ENCODE measurements around the gene NR0B2.

Gene NR0B2, protein sequence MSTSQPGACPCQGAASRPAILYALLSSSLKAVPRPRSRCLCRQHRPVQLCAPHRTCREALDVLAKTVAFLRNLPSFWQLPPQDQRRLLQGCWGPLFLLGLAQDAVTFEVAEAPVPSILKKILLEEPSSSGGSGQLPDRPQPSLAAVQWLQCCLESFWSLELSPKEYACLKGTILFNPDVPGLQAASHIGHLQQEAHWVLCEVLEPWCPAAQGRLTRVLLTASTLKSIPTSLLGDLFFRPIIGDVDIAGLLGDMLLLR

DNA sequence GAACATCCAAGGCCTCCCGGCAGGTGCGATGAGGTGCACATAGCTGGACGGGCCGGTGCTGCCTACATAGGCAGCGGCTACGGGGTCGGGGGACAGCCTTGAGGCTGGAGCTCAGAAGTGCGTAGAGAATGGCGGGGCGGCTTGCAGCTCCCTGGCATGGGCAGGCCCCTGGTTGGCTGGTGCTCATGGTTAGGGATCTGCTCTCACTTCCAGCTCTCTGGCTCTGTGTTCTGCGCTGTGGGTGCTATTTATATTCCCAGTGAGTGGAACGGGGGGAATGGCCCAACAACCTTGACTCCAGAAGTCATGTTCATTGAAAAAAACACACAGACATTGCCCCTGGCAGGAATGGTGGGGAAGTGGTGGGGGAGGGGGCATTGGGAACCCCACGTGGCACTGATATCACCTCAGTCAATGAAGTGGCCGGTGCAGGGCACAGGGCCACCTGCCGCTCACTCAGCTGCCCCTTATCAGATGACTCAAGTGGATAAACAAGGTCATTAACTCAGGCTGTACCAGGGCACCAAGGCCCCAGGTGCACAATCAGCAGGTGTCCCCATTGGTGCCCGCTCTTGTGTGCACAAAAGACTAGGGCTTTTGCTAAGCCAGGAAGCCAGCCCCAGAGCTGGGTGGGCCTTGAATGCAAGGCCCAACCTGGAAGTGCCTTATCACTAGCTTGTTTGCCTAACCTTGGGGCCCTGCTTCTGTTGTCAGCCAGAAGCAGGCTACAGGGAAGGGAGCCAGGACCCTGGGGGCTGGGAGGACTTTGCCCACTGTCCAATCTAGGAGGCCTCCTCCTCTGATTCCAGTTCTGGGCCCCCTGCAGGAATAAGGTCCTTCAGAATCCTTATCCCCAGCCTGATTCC lies at the start of gene NR0B2:
Gene NR0B2, minus strand, starts transcription at position 222 of the 866 bp plus-strand sequence. Its CDS starts 35 bp downstream, at position 187.
- H3K36me3 ChIP-seq (ENCODE audit: control insufficient read depth in 2 of 2, insufficient read depth in 2 of 2, low read length in 2 of 2), result no peaks in the 10 kb centered on the region
- H3K27ac ChIP-seq (ENCODE audit: low read depth in 2 of 2, low read length in 2 of 2), result peak within 1 kb of the TSS; percentile 88 to 95
- H3K4me1 ChIP-seq (ENCODE audit: control insufficient read depth in 2 of 2, insufficient read depth in 2 of 2, low read length in 2 of 2), result peaks cover 29 to 47% of the 10 kb centered on the region in 2 donors
- H3K4me3 ChIP-seq (ENCODE audit: low read length in 2 of 2), result peak within 1 kb of the TSS; percentile 10 to 20
- no peaks in the 10 kb centered on the region for H3K27me3 ChIP-seq (ENCODE audit: control insufficient read depth in 2 of 2, insufficient read depth in 2 of 2, low read length in 2 of 2)
- no peaks in the 10 kb centered on the region for H3K9me3 ChIP-seq (ENCODE audit: control insufficient read depth in 2 of 2, low read length in 2 of 2)
- H3K9ac ChIP-seq (ENCODE audit: low read depth in 1 of 2, low read length in 2 of 2), result peak within 1 kb of the TSS; percentile 41 to 64

DNA sequence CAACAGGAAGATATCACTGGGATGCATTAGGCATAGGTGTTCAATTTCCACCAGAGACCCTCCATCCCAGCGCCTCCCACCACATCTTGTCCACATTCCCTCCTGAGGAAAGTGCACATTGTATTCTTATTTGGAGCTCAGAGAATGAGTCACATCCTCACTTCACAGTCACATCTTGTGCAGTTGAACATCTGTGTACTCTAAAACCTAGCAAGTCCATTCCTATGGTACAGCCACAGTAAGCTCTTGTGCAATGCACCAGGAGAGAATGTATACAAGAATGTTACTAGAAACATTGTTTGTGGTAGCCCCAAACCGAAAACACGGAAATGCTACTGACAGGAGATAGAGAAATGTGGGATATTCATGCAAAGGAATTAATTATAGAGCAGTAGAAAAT lies 48.1 kb upstream of the NR0B2 start:
- Histone ChIP-seq H3K27ac (ENCODE audit: low read depth in 2 of 2, low read length in 2 of 2) (no peak overlapping the region), H3K4me1 (ENCODE audit: control insufficient read depth in 2 of 2, insufficient read depth in 2 of 2, low read length in 2 of 2) (peaks cover 10 to 15% of the 10 kb centered on the region in 2 donors), H3K4me3 (ENCODE audit: low read length in 2 of 2) (no peak overlapping the region), H3K27me3 (ENCODE audit: control insufficient read depth in 2 of 2, insufficient read depth in 2 of 2, low read length in 2 of 2) (peaks cover 10% of the 10 kb centered on the region in 2 donors), H3K9me3 (ENCODE audit: control insufficient read depth in 2 of 2, low read length in 2 of 2) (no peaks in the 10 kb centered on the region), H3K9ac (ENCODE audit: low read depth in 1 of 2, low read length in 2 of 2) (no peak overlapping the region), H3K36me3 (ENCODE audit: control insufficient read depth in 2 of 2, insufficient read depth in 2 of 2, low read length in 2 of 2) (no peaks in the 10 kb centered on the region)

DNA sequence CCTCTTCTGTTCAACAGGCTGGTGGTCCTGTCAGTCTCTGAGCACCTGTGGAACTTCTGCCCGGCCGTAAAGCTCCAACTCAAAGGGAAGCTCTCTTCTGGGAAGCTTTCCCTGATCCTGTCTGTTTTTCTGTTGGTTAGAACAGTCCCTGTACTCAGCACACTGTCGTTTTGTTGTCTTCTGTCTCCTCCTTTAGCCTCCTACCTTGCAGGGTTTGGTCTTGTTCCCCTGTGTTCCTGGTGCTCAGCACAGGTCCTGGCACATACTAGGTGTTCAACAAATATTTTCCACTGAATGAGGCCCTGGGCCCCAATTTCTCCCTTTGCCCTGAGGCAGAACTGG lies 46.8 kb upstream of the NR0B2 start:
- H3K4me3 ChIP-seq (ENCODE audit: low read length in 2 of 2), result peak overlapping the region; percentile 73 to 85

DNA sequence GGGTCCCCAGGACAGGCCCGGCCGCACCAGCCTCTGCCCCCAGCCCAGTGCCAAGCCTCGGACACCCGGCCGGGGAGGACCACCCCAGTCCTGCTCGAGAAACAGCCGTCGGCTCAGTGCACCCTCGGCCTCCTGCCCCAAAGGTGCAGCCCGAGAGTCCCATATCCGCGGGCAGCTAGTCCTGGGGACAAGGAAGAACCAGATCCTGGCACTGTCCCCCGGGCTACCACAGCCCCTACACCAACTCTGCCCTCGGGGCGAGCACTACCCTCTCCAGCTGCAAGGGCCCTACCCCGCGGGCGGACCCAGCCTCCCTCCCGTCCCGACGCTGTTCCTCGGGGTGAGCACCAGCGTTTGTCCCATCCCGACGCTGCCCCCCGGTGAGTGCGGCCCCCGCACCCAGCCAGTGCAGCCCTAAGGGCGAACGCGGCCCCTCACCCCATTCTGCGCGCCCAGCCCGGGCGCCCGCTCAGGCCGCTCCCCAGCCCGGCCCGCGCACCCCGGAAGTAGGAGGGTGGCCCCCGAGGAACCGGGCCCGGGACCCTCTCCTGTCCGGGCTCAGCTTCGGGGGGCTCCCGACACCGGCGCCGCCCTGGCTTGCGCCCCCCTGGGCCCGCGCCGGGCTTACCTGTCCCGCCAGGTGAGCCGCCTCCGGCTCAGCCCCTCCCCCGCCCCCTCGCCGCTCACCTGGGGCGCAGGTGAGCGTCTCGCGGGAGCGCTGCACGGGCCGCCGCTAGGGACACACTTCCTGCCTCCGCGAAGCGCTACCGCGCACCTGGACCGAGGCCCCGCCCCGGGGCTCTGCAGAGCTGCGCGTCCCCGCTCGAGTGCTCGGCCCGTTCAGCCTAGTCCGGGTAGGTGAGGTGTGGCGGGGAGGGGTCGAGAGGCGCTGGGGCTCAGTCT lies 46.2 kb upstream of the NR0B2 start, which contains the start of gene KDF1:
Gene KDF1, minus strand, starts transcription at position 747 of the 903 bp plus-strand sequence. CDS start 8,088 bp downstream, outside the sequence.
- peaks cover 10 to 13% of the 10 kb centered on the region in 2 donors for H3K4me1 ChIP-seq (ENCODE audit: control insufficient read depth in 2 of 2, insufficient read depth in 2 of 2, low read length in 2 of 2)
- peak within 1 kb of the TSS; percentile 70 to 84 for H3K9ac ChIP-seq (ENCODE audit: low read depth in 1 of 2, low read length in 2 of 2)
- H3K9me3 ChIP-seq (ENCODE audit: control insufficient read depth in 2 of 2, low read length in 2 of 2), result no peaks in the 10 kb centered on the region
- H3K27ac ChIP-seq (ENCODE audit: low read depth in 2 of 2, low read length in 2 of 2), result peak within 1 kb of the TSS; percentile 43 to 63
- H3K27me3 ChIP-seq (ENCODE audit: control insufficient read depth in 2 of 2, insufficient read depth in 2 of 2, low read length in 2 of 2), result peaks cover 10% of the 10 kb centered on the region in 2 donors
- H3K36me3 ChIP-seq (ENCODE audit: control insufficient read depth in 2 of 2, insufficient read depth in 2 of 2, low read length in 2 of 2), result no peaks in the 10 kb centered on the region
- peak within 1 kb of the TSS; percentile 73 to 85 for H3K4me3 ChIP-seq (ENCODE audit: low read length in 2 of 2)

More for the DNA sequence above, 46.8 kb upstream of the NR0B2 start:
- Histone ChIP-seq H3K9me3 (ENCODE audit: control insufficient read depth in 2 of 2, low read length in 2 of 2) (no peaks in the 10 kb centered on the region), H3K9ac (ENCODE audit: low read depth in 1 of 2, low read length in 2 of 2) (peak overlapping the region; percentile 32 to 84), H3K27ac (ENCODE audit: low read depth in 2 of 2, low read length in 2 of 2) (peak overlapping the region in 1 of 2 donors; percentile 59), H3K27me3 (ENCODE audit: control insufficient read depth in 2 of 2, insufficient read depth in 2 of 2, low read length in 2 of 2) (peaks cover 10% of the 10 kb centered on the region in 2 donors), H3K4me1 (ENCODE audit: control insufficient read depth in 2 of 2, insufficient read depth in 2 of 2, low read length in 2 of 2) (peaks cover 10 to 13% of the 10 kb centered on the region in 2 donors), H3K36me3 (ENCODE audit: control insufficient read depth in 2 of 2, insufficient read depth in 2 of 2, low read length in 2 of 2) (no peaks in the 10 kb centered on the region)

DNA sequence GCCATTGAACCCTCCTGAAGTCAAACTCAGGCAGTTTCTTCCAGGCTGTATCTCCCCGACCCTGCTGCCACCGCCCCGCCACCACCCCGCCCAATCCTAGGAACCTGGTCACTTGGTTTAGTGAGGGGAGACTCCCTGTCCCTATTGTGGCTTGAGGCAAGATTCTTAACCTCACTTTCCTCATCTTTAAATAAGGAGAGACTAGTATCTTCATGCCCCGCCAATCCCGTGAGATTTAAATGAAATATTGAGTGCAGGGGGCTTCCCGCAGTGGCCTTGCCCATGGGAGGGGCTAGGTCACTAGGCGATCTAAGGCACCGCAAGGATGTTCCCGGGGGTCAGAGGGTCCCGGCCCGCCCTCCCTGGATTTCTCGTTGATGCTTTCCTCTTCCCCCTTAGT lies 45.5 kb upstream of the NR0B2 start:
- H3K4me3 ChIP-seq (ENCODE audit: low read length in 2 of 2), result peak overlapping the region; percentile 73 to 85
- no peaks in the 10 kb centered on the region for H3K9me3 ChIP-seq (ENCODE audit: control insufficient read depth in 2 of 2, low read length in 2 of 2)
- peaks cover 10% of the 10 kb centered on the region in 2 donors for H3K27me3 ChIP-seq (ENCODE audit: control insufficient read depth in 2 of 2, insufficient read depth in 2 of 2, low read length in 2 of 2)
- H3K4me1 ChIP-seq (ENCODE audit: control insufficient read depth in 2 of 2, insufficient read depth in 2 of 2, low read length in 2 of 2), result peaks cover 10 to 13% of the 10 kb centered on the region in 2 donors
- H3K36me3 ChIP-seq (ENCODE audit: control insufficient read depth in 2 of 2, insufficient read depth in 2 of 2, low read length in 2 of 2), result no peaks in the 10 kb centered on the region
- no peak overlapping the region for H3K27ac ChIP-seq (ENCODE audit: low read depth in 2 of 2, low read length in 2 of 2)
- peak overlapping the region; percentile 70 to 84 for H3K9ac ChIP-seq (ENCODE audit: low read depth in 1 of 2, low read length in 2 of 2)

DNA sequence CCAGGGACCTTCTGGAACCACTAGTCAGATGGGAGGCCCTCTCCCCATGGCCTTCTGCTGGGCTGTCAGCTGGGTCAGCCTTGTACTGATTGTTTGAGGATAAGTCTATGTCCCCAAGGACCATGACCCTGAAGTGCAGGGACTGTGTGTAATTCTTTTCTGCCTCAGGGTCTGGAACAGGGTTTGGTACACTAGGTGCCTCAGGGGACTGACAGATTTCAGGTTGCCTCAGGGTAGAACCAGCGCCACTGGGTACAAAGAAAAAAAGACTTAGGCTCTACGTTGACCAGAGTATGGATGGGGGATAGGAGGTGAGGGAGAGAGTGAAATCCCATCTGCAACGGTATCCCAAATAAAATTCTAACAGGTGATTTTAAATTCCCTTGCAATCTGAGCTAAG lies 43.5 kb upstream of the NR0B2 start:
- no peaks in the 10 kb centered on the region for H3K9me3 ChIP-seq (ENCODE audit: control insufficient read depth in 2 of 2, low read length in 2 of 2)
- no peak overlapping the region for H3K4me3 ChIP-seq (ENCODE audit: low read length in 2 of 2)
- peaks cover 10 to 13% of the 10 kb centered on the region in 2 donors for H3K4me1 ChIP-seq (ENCODE audit: control insufficient read depth in 2 of 2, insufficient read depth in 2 of 2, low read length in 2 of 2)
- H3K27me3 ChIP-seq (ENCODE audit: control insufficient read depth in 2 of 2, insufficient read depth in 2 of 2, low read length in 2 of 2), result peaks cover 8 to 10% of the 10 kb centered on the region in 2 donors
- no peak overlapping the region for H3K27ac ChIP-seq (ENCODE audit: low read depth in 2 of 2, low read length in 2 of 2)
- peaks cover 0 to 3% of the 10 kb centered on the region in 2 donors for H3K36me3 ChIP-seq (ENCODE audit: control insufficient read depth in 2 of 2, insufficient read depth in 2 of 2, low read length in 2 of 2)
- no peak overlapping the region for H3K9ac ChIP-seq (ENCODE audit: low read depth in 1 of 2, low read length in 2 of 2)

DNA sequence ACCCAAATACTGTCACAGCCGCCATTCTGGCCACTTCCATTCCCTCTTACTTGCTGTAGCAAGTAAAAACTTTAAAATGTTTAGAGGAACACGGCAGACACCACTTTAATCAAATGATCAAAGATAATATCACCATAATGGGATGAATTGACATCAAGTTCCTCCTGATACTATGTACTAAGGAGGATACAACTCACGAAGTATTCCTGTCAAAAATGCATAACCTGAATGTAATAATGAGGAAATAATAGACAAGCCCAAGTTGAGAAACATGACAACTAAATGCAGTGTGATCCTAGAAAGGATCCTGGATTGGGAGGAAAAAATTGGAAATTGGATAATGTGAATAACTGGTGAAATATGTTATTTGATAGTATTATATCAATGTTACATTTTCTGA lies 42.5 kb upstream of the NR0B2 start:
- no peaks in the 10 kb centered on the region for H3K9me3 ChIP-seq (ENCODE audit: control insufficient read depth in 2 of 2, low read length in 2 of 2)
- no peak overlapping the region for H3K9ac ChIP-seq (ENCODE audit: low read depth in 1 of 2, low read length in 2 of 2)
- H3K4me1 ChIP-seq (ENCODE audit: control insufficient read depth in 2 of 2, insufficient read depth in 2 of 2, low read length in 2 of 2), result peaks cover 10 to 13% of the 10 kb centered on the region in 2 donors
- H3K27me3 ChIP-seq (ENCODE audit: control insufficient read depth in 2 of 2, insufficient read depth in 2 of 2, low read length in 2 of 2), result peaks cover 8 to 10% of the 10 kb centered on the region in 2 donors
- H3K36me3 ChIP-seq (ENCODE audit: control insufficient read depth in 2 of 2, insufficient read depth in 2 of 2, low read length in 2 of 2), result peaks cover 5 to 7% of the 10 kb centered on the region in 2 donors
- no peak overlapping the region for H3K27ac ChIP-seq (ENCODE audit: low read depth in 2 of 2, low read length in 2 of 2)
- no peak overlapping the region for H3K4me3 ChIP-seq (ENCODE audit: low read length in 2 of 2)

DNA sequence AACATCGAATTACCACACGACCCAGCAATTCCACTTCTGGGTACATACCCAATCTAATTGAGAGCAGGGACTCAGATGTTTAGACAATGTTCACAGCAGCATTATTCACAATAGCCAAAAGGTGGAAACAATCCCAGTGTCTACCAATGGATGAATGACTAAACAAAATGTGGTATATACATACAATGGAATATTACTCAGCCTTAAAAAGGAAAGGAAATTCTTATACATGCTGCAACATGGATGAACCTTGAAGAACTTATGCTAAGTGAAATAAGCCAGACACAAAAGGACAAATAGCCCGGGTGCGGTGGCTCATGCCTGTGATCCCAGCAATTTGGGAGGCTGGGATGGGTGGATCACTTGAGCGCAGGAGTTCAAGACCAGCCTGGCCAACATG lies 39.6 kb upstream of the NR0B2 start:
- Histone ChIP-seq H3K27me3 (ENCODE audit: control insufficient read depth in 2 of 2, insufficient read depth in 2 of 2, low read length in 2 of 2) (peaks cover 3 to 5% of the 10 kb centered on the region in 2 donors), H3K27ac (ENCODE audit: low read depth in 2 of 2, low read length in 2 of 2) (no peak overlapping the region), H3K9me3 (ENCODE audit: control insufficient read depth in 2 of 2, low read length in 2 of 2) (no peaks in the 10 kb centered on the region), H3K4me3 (ENCODE audit: low read length in 2 of 2) (no peak overlapping the region), H3K4me1 (ENCODE audit: control insufficient read depth in 2 of 2, insufficient read depth in 2 of 2, low read length in 2 of 2) (no peaks in the 10 kb centered on the region), H3K36me3 (ENCODE audit: control insufficient read depth in 2 of 2, insufficient read depth in 2 of 2, low read length in 2 of 2) (peaks cover 24 to 25% of the 10 kb centered on the region in 2 donors), H3K9ac (ENCODE audit: low read depth in 1 of 2, low read length in 2 of 2) (no peak overlapping the region)

DNA sequence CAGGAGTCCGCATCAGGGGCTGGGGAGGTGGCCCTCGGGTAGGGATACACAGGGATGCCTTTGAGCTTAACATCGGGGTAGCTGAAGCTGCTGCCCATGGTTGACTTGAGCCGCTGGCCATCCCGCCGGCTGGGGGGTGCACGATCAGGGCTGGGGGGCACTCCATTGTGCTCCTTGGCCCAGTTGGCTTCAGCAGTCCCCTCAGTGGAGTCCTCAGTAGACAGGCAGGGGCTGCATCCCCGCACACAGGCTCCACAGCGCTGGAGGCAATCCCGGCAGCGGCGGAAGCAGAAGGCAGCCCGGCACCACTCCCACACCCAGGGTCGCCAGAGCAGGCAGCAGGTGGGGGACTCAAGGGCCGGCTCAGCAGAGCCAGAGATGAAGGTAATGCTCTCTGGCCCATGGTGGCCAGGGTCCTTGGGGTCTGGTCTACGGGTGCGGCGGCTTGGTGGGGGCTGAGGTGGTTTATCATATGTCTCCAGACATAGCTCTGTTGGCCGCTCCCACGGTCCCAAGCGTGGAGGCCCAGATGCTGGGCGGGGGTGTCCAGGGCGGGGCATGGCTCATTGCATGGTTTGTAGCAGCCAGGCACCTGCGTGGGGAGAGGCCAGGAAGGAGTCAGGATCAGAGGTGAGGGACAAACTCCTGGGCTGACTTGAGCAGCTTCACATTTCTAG lies 38.2 kb upstream of the NR0B2 start:
- Histone ChIP-seq H3K4me3 (ENCODE audit: low read length in 2 of 2) (no peak overlapping the region), H3K27ac (ENCODE audit: low read depth in 2 of 2, low read length in 2 of 2) (no peak overlapping the region), H3K9ac (ENCODE audit: low read depth in 1 of 2, low read length in 2 of 2) (no peak overlapping the region), H3K9me3 (ENCODE audit: control insufficient read depth in 2 of 2, low read length in 2 of 2) (no peaks in the 10 kb centered on the region), H3K27me3 (ENCODE audit: control insufficient read depth in 2 of 2, insufficient read depth in 2 of 2, low read length in 2 of 2) (no peaks in the 10 kb centered on the region), H3K36me3 (ENCODE audit: control insufficient read depth in 2 of 2, insufficient read depth in 2 of 2, low read length in 2 of 2) (peaks cover 27 to 31% of the 10 kb centered on the region in 2 donors), H3K4me1 (ENCODE audit: control insufficient read depth in 2 of 2, insufficient read depth in 2 of 2, low read length in 2 of 2) (peaks cover 1 to 2% of the 10 kb centered on the region in 2 donors)
